SU-DHL-6 (cell line): ENCODE measurements around the gene ALS2.
"Not testable (repeated sequence)": the region's sequence is repeated elsewhere in the genome, so short reads cannot be mapped to it uniquely, and the experiment has no call there.

Source experiments
- H2AFZ ChIP-seq: fragments of 200-600 bp; sonication (generic); 2 replicates; pipeline ENCODE4 v1.6.1; 2014; ENCODE audit warnings: low read depth, mild to moderate bottlenecking, moderate library complexity, mixed read lengths, antibody characterized with exemption, low read length; ENCODE audit not compliant: severe bottlenecking
- H3F3A ChIP-seq: fragments of 200-600 bp; shearing (Covaris generic); 2 replicates; pipeline ENCODE4 v1.6.0; 2016; ENCODE audit warnings: antibody characterized with exemption, mild to moderate bottlenecking; ENCODE audit not compliant: insufficient read depth
- H3K27ac ChIP-seq: fragments of 200-600 bp; sonication (generic); 2 replicates; pipeline ENCODE4 v1.5.1; 2016; ENCODE audit warnings: low read depth, mild to moderate bottlenecking, low read length, moderate library complexity, mixed read lengths
- H3K27me3 ChIP-seq: fragments of 200-600 bp; sonication (generic), shearing (Covaris generic); 2 replicates; pipeline ENCODE4 v1.6.0; 2014; ENCODE audit warnings: mild to moderate bottlenecking, low read length
- H3K36me3 ChIP-seq: fragments of 200-600 bp; sonication (generic); 2 replicates; pipeline ENCODE4 v1.6.1; 2014; ENCODE audit warnings: mild to moderate bottlenecking, low read length, mixed read lengths
- H3K4me2 ChIP-seq: fragments of 300-600, 200-600 bp; shearing (Covaris generic), sonication (generic); 2 replicates; pipeline ENCODE4 v1.6.0; 2014; ENCODE audit warnings: low read length, low read depth, mild to moderate bottlenecking; ENCODE audit not compliant: poor library complexity, severe bottlenecking
- H3K4me3 ChIP-seq: fragments of 200-600 bp; sonication (generic); 2 replicates; pipeline ENCODE4 v1.5.1; 2014; ENCODE audit warnings: antibody characterized with exemption, low read length, mild to moderate bottlenecking, mixed read lengths; ENCODE audit not compliant: insufficient read depth, poor library complexity, severe bottlenecking
- H3K79me2 ChIP-seq: fragments of 200-600 bp; sonication (generic); 2 replicates; pipeline ENCODE4 v1.6.1; 2014; ENCODE audit warnings: mild to moderate bottlenecking, low read length, moderate library complexity; ENCODE audit not compliant: insufficient read depth
- H3K9ac ChIP-seq: fragments of 200-600 bp; sonication (generic); 2 replicates; pipeline ENCODE4 v1.7.0; 2014; ENCODE audit warnings: mild to moderate bottlenecking, low read length
- H3K9me2 ChIP-seq: fragments of 200-600 bp; sonication (generic); replicated peaks from 2 replicates; pipeline ENCODE4 v1.6.1; 2014; ENCODE audit warnings: low read length; ENCODE audit not compliant: insufficient read depth
- H3K9me3 ChIP-seq: fragments of 200-600 bp; sonication (generic); 2 replicates; pipeline ENCODE4 v1.6.1; 2014; ENCODE audit warnings: low read length, mixed read lengths; ENCODE audit not compliant: insufficient read depth
- H4K20me1 ChIP-seq: fragments of 200-600 bp; sonication (generic); 2 replicates; pipeline ENCODE4 v1.6.1; 2014; ENCODE audit warnings: low read depth, mild to moderate bottlenecking, antibody characterized with exemption, low read length, moderate library complexity, mixed read lengths
- CTCF ChIP-seq: fragments of 200-600 bp; sonication (generic); IDR thresholded peaks from one replicate; pipeline ENCODE4 v1.5.1; 2017; ENCODE audit warnings: antibody characterized with exemption, mild to moderate bottlenecking, low read length, moderate library complexity; ENCODE audit not compliant: insufficient read depth, poor library complexity, severe bottlenecking
- EZH2phosphoT487 ChIP-seq: fragments of 200-600 bp; sonication (generic), shearing (Covaris generic); conservative IDR thresholded peaks from 2 replicates; pipeline ENCODE4 v1.6.1; 2018; ENCODE audit warnings: mild to moderate bottlenecking, antibody characterized with exemption, low read length, moderate library complexity, mixed read lengths

The ALS2 gene

GRCh38 chr2:201674794-201675193 lies 105.9 kb downstream of the ALS2 start:
- Histone ChIP-seq H3K27me3 (no peaks in the 10 kb centered on the region), H3K9me3 (no peaks in the 10 kb centered on the region), H3K4me3 (no peak overlapping the region), H4K20me1 (no peaks in the 10 kb centered on the region), H3K36me3 (no peaks in the 10 kb centered on the region), H2AFZ (no peak overlapping the region), H3K27ac (no peak overlapping the region), H3K79me2 (no peaks in the 10 kb centered on the region), H3K9me2 (no peaks in the 10 kb centered on the region), H3K4me2 (no peak overlapping the region), H3F3A (no peaks in the 10 kb centered on the region), H3K9ac (no peak overlapping the region)
- TF ChIP-seq EZH2phosphoT487 (no peak), CTCF (no peak)

- H3K79me2 ChIP-seq: no peaks in the 10 kb centered on the region
- no peaks in the 10 kb centered on the region for H3K9me2 ChIP-seq
- no peaks in the 10 kb centered on the region for H3K9me3 ChIP-seq
- H3K27ac ChIP-seq: no peak overlapping the region
- no peak overlapping the region for H3K9ac ChIP-seq
- no peaks in the 10 kb centered on the region for H3K36me3 ChIP-seq
- no peak overlapping the region for H2AFZ ChIP-seq
- H3K27me3 ChIP-seq: no peaks in the 10 kb centered on the region
- TF ChIP-seq CTCF (no peak), EZH2phosphoT487 (no peak)
- no peak overlapping the region for H3K4me3 ChIP-seq
- no peaks in the 10 kb centered on the region for H3F3A ChIP-seq
- H3K4me2 ChIP-seq: no peak overlapping the region
- no peaks in the 10 kb centered on the region for H4K20me1 ChIP-seq
Measured at GRCh38 chr2:201674298-201674697, 106.4 kb downstream of the ALS2 start.

GRCh38 chr2:201673546-201673945 lies 107.2 kb downstream of the ALS2 start:
- H3K27me3 ChIP-seq: no peaks in the 10 kb centered on the region
- no peak overlapping the region for H3K9ac ChIP-seq
- H3K4me3 ChIP-seq: no peak overlapping the region
- no peak overlapping the region for H3K4me2 ChIP-seq
- no peak overlapping the region for H2AFZ ChIP-seq
- H3F3A ChIP-seq: no peaks in the 10 kb centered on the region
- no peak for TF ChIP-seq EZH2phosphoT487
- no peak for TF ChIP-seq CTCF
- no peaks in the 10 kb centered on the region for H3K79me2 ChIP-seq
- no peaks in the 10 kb centered on the region for H3K9me3 ChIP-seq
- H3K36me3 ChIP-seq: no peaks in the 10 kb centered on the region
- no peaks in the 10 kb centered on the region for H3K9me2 ChIP-seq
- H4K20me1 ChIP-seq: no peaks in the 10 kb centered on the region
- no peak overlapping the region for H3K27ac ChIP-seq

GRCh38 chr2:201671205-201671604 lies 109.5 kb downstream of the ALS2 start:
- not testable (repeated sequence) for H3K27ac ChIP-seq, H3K4me3 ChIP-seq, H3K36me3 ChIP-seq, H3K9ac ChIP-seq, H4K20me1 ChIP-seq, H3K9me3 ChIP-seq, H3F3A ChIP-seq, H3K79me2 ChIP-seq, H2AFZ ChIP-seq, H3K4me2 ChIP-seq, H3K27me3 ChIP-seq, H3K9me2 ChIP-seq
